HEK293 (cell line): ENCODE results near the gene PGP.

Experiments
- CTCF ChIA-PET: fragments of 350-600 bp; formaldehyde crosslinking; extraction: SDS; loops from one replicate; lab custom pipeline; 2021; ENCODE audit warnings: antibody characterized with exemption; lab: Yijun Ruan, JAX
- POLR2A ChIA-PET: fragments of 300-600 bp; formaldehyde crosslinking; extraction: SDS; loops from one replicate; lab custom pipeline; 2020; ENCODE audit warnings: antibody characterized with exemption, inconsistent platforms; lab: Yijun Ruan, JAX
- H3K27ac ChIP-seq: fragments of 200-500 bp; sonication (Bioruptor generic); 2 replicates; pipeline ENCODE4 v1.5.1; 2014; ENCODE audit warnings: low read depth, low read length, control low read depth, inconsistent platforms; ENCODE audit errors: extremely low read depth
- H3K36me3 ChIP-seq, 2 experiments: fragments of 200-500 bp in 1 of 2; sonication (Bioruptor generic) in 1 of 2; 1 replicate in 1 of 2; 2 replicates in 1 of 2; pipeline ENCODE4 v1.5.1; 2014 to 2017; ENCODE audit warnings: inconsistent platforms in 2 of 2, low read length in 2 of 2; ENCODE audit not compliant: control insufficient read depth in 2 of 2, insufficient read depth in 1 of 2
- H3K4me1 ChIP-seq: fragments of 200-500 bp; sonication (Bioruptor generic); 2 replicates; pipeline ENCODE4 v1.5.1; 2014; ENCODE audit warnings: mild to moderate bottlenecking, low read length, inconsistent platforms; ENCODE audit not compliant: control insufficient read depth, insufficient read depth
- H3K4me3 ChIP-seq: 2 replicates; pipeline ENCODE4 v1.5.1; 2011; ENCODE audit warnings: low read depth, mild to moderate bottlenecking, control low read depth, low read length, moderate library complexity
- H3K9me3 ChIP-seq: fragments of 200-500 bp; sonication (Bioruptor generic); 2 replicates; pipeline ENCODE4 v1.5.1; 2014; ENCODE audit warnings: low read depth, low read length, inconsistent platforms; ENCODE audit not compliant: control insufficient read depth, insufficient read depth
- EGR2 ChIP-seq: fragments of 450-650 bp; formaldehyde crosslinking; IDR thresholded peaks from 2 replicates; pipeline ENCODE4 v1.5.1; 2016; ENCODE audit warnings: low read depth, missing biosample characterization, missing genetic modification characterization
- GLIS1 ChIP-seq: fragments of 450-650 bp; formaldehyde crosslinking; IDR thresholded peaks from 2 replicates; pipeline ENCODE4 v1.5.1; 2016; ENCODE audit warnings: missing biosample characterization, missing genetic modification characterization
- GLIS2 ChIP-seq: fragments of 450-650 bp; formaldehyde crosslinking; IDR thresholded peaks from 2 replicates; pipeline ENCODE4 v1.5.1; 2016; ENCODE audit warnings: missing biosample characterization, missing genetic modification characterization
- KLF10 ChIP-seq: fragments of 450-650 bp; IDR thresholded peaks from 2 replicates; pipeline ENCODE4 v1.5.1; 2018; ENCODE audit warnings: missing biosample characterization, mild to moderate bottlenecking, missing genetic modification characterization
- KLF9 ChIP-seq: fragments of 450-650 bp; formaldehyde crosslinking; IDR thresholded peaks from 2 replicates; pipeline ENCODE4 v1.5.1; 2016; ENCODE audit warnings: missing biosample characterization, missing genetic modification characterization, low read depth
- ZBTB20 ChIP-seq: fragments of 450-650 bp; formaldehyde crosslinking; IDR thresholded peaks from 2 replicates; pipeline ENCODE4 v1.5.1; 2016; ENCODE audit warnings: missing biosample characterization, missing genetic modification characterization
- ZBTB26 ChIP-seq: fragments of 450-650 bp; formaldehyde crosslinking; optimal IDR thresholded peaks from 2 replicates; pipeline ENCODE3; 2016; ENCODE audit warnings: missing biosample characterization, mild to moderate bottlenecking, missing genetic modification characterization
- ZBTB49 ChIP-seq: fragments of 450-650 bp; formaldehyde crosslinking; IDR thresholded peaks from 2 replicates; pipeline ENCODE4 v1.5.1; 2016; ENCODE audit warnings: missing biosample characterization, missing genetic modification characterization, low read depth
- ZBTB8A ChIP-seq: fragments of 450-650 bp; formaldehyde crosslinking; IDR thresholded peaks from 2 replicates; pipeline ENCODE4 v1.5.1; 2016; ENCODE audit warnings: missing biosample characterization, missing genetic modification characterization
- ZIC2 ChIP-seq: fragments of 450-650 bp; formaldehyde crosslinking; IDR thresholded peaks from 2 replicates; pipeline ENCODE4 v1.5.1; 2016; ENCODE audit warnings: missing biosample characterization, missing genetic modification characterization
- ZNF157 ChIP-seq: fragments of 450-650 bp; formaldehyde crosslinking; IDR thresholded peaks from 2 replicates; pipeline ENCODE4 v1.5.1; 2016; ENCODE audit warnings: missing biosample characterization, missing genetic modification characterization
- ZNF292 ChIP-seq: fragments of 450-650 bp; formaldehyde crosslinking; IDR thresholded peaks from 2 replicates; pipeline ENCODE4 v1.5.1; 2016; ENCODE audit warnings: low read depth, missing biosample characterization, missing genetic modification characterization, borderline replicate concordance
- ZNF302 ChIP-seq: fragments of 450-650 bp; formaldehyde crosslinking; IDR thresholded peaks from 2 replicates; pipeline ENCODE4 v1.5.1; 2016; ENCODE audit warnings: missing biosample characterization, missing genetic modification characterization, low read depth
- ZNF335 ChIP-seq: fragments of 450-650 bp; formaldehyde crosslinking; conservative IDR thresholded peaks from 2 replicates; pipeline ENCODE4 v1.5.1; 2016; ENCODE audit warnings: missing biosample characterization, missing genetic modification characterization
- ZNF398 ChIP-seq: fragments of 450-650 bp; formaldehyde crosslinking; IDR thresholded peaks from 2 replicates; pipeline ENCODE4 v1.5.1; 2017; ENCODE audit warnings: missing biosample characterization, missing genetic modification characterization
- ZNF473 ChIP-seq: fragments of 450-650 bp; formaldehyde crosslinking; IDR thresholded peaks from 2 replicates; pipeline ENCODE4 v1.5.1; 2017; ENCODE audit warnings: missing biosample characterization, missing genetic modification characterization
- ZNF580 ChIP-seq: fragments of 450-650 bp; formaldehyde crosslinking; IDR thresholded peaks from 2 replicates; pipeline ENCODE4 v1.5.1; 2016; ENCODE audit warnings: missing biosample characterization, missing genetic modification characterization
- ZNF596 ChIP-seq: fragments of 450-650 bp; IDR thresholded peaks from 2 replicates; pipeline ENCODE4 v1.5.0; 2018; ENCODE audit warnings: missing biosample characterization, mild to moderate bottlenecking, missing genetic modification characterization, moderate library complexity
- ZNF843 ChIP-seq: fragments of 450-650 bp; formaldehyde crosslinking; IDR thresholded peaks from 2 replicates; pipeline ENCODE4 v1.5.1; 2016; ENCODE audit warnings: missing biosample characterization, missing genetic modification characterization
- ZSCAN23 ChIP-seq: fragments of 450-650 bp; formaldehyde crosslinking; IDR thresholded peaks from 2 replicates; pipeline ENCODE4 v1.5.1; 2016; ENCODE audit warnings: missing biosample characterization, missing genetic modification characterization
- TF ChIP-seq, protein P1 (sequence below): fragments of 450-650 bp; formaldehyde crosslinking; IDR thresholded peaks from 2 replicates; pipeline ENCODE4 v1.5.1; 2016; ENCODE audit warnings: missing biosample characterization, missing genetic modification characterization
- TF ChIP-seq, protein P2 (sequence below): fragments of 450-650 bp; formaldehyde crosslinking; IDR thresholded peaks from 2 replicates; pipeline ENCODE4 v1.5.1; 2016; ENCODE audit warnings: missing biosample characterization, missing genetic modification characterization

The PGP gene

GRCh38 chr16:2195322-2196161, 19.1 kb downstream of the PGP start:
- ChIA-PET POLR2A (interaction anchor here (0.5 to 2.5 kb wide), 13 partner anchors 9 to 1825 kb away, joined by 3 to 30 read pairs (median 4); partner anchors contain the start of genes BRICD5, DNASE1L2, E4F1 and ECI1), CTCF (interaction anchor here (1.0 to 3.4 kb wide), 12 partner anchors 8 to 305 kb away, joined by 3 to 28 read pairs (median 6); partner anchors contain the start of genes ABCA3, ECI1 and MLST8)
- peak overlapping the region; percentile 42 for H3K4me3 ChIP-seq
- no peaks in the 10 kb centered on the region for H3K9me3 ChIP-seq
- H3K4me1 ChIP-seq = peaks cover 9% of the 10 kb centered on the region; the same call in 1 of the 2 replicates
- H3K36me3 ChIP-seq = no peaks in the 10 kb centered on the region
- H3K27ac ChIP-seq = peak overlapping the region; percentile 16; the same call in 1 of the 2 replicates
- TF ChIP-seq, protein P1, sequence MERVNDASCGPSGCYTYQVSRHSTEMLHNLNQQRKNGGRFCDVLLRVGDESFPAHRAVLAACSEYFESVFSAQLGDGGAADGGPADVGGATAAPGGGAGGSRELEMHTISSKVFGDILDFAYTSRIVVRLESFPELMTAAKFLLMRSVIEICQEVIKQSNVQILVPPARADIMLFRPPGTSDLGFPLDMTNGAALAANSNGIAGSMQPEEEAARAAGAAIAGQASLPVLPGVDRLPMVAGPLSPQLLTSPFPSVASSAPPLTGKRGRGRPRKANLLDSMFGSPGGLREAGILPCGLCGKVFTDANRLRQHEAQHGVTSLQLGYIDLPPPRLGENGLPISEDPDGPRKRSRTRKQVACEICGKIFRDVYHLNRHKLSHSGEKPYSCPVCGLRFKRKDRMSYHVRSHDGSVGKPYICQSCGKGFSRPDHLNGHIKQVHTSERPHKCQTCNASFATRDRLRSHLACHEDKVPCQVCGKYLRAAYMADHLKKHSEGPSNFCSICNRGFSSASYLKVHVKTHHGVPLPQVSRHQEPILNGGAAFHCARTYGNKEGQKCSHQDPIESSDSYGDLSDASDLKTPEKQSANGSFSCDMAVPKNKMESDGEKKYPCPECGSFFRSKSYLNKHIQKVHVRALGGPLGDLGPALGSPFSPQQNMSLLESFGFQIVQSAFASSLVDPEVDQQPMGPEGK (tag by site-specific recombination) = peak; percentile 29; the same call in 1 of the 2 replicates
- peak; percentile 36 for TF ChIP-seq ZBTB26 (tag by site-specific recombination)
- peak; percentile 58; the same call in 1 of the 2 replicates for TF ChIP-seq ZBTB20
- TF ChIP-seq ZNF473 (tag by site-specific recombination) = no peak
- peak; percentile 97 for TF ChIP-seq GLIS1 (tag by site-specific recombination)
- TF ChIP-seq GLIS2 (tag by site-specific recombination) = peak; percentile 77
- no peak for TF ChIP-seq ZNF843 (tag by site-specific recombination)
- TF ChIP-seq, protein P2, sequence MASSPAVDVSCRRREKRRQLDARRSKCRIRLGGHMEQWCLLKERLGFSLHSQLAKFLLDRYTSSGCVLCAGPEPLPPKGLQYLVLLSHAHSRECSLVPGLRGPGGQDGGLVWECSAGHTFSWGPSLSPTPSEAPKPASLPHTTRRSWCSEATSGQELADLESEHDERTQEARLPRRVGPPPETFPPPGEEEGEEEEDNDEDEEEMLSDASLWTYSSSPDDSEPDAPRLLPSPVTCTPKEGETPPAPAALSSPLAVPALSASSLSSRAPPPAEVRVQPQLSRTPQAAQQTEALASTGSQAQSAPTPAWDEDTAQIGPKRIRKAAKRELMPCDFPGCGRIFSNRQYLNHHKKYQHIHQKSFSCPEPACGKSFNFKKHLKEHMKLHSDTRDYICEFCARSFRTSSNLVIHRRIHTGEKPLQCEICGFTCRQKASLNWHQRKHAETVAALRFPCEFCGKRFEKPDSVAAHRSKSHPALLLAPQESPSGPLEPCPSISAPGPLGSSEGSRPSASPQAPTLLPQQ = peak; percentile 67; the same call in 1 of the 2 replicates
- peak; percentile 43 for TF ChIP-seq ZNF335 (tag by site-specific recombination)
- peak; percentile 63 for TF ChIP-seq KLF9 (tag by site-specific recombination)
- TF ChIP-seq ZSCAN23 (tag by site-specific recombination) = no peak
- TF ChIP-seq ZNF398 (tag by site-specific recombination) = peak; percentile 68
- no peak for TF ChIP-seq EGR2
- TF ChIP-seq ZBTB8A (tag by site-specific recombination) = peak; percentile 70
- peak; percentile 95 for TF ChIP-seq ZIC2 (tag by site-specific recombination)

GRCh38 chr16:2194852-2195321, 19.8 kb downstream of the PGP start:
- no peaks in the 10 kb centered on the region for H3K36me3 ChIP-seq
- no peak overlapping the region for H3K27ac ChIP-seq
- ChIA-PET CTCF (interaction anchor here (0.5 to 3.4 kb wide), 15 partner anchors 8 to 1950 kb away, joined by 3 to 28 read pairs (median 3); partner anchors contain the start of genes ABCA3, ECI1 and MLST8), POLR2A (interaction anchor here (0.6 to 2.5 kb wide), 14 partner anchors 10 to 265 kb away, joined by 3 to 30 read pairs (median 4); partner anchors contain the start of genes BRICD5, DNASE1L2, E4F1 and ECI1)
- H3K4me1 ChIP-seq = peaks cover 9% of the 10 kb centered on the region; the same call in 1 of the 2 replicates
- no peaks in the 10 kb centered on the region for H3K9me3 ChIP-seq
- H3K4me3 ChIP-seq = no peak overlapping the region
- TF ChIP-seq ZNF580 = peak; percentile 72
- no peak for TF ChIP-seq ZNF292 (tag by site-specific recombination)
- no peak for TF ChIP-seq KLF10 (tag by site-specific recombination)
- no peak for TF ChIP-seq ZNF596 (tag by site-specific recombination)
- no peak for TF ChIP-seq ZBTB49 (tag by site-specific recombination)
- no peak for TF ChIP-seq ZNF302 (tag by site-specific recombination)
- TF ChIP-seq ZNF157 (tag by site-specific recombination) = no peak
